Muscle layer of colon (tissue), 2 donors: ENCODE results near the gene AQP12A.

Source experiments
- H3K27ac ChIP-seq: one replicate; pipeline ENCODE4 v1.7.0; 2013; ENCODE audit warnings: low read depth, mild to moderate bottlenecking, low read length, moderate library complexity
- H3K27me3 ChIP-seq, 2 donors: one replicate each; pipeline ENCODE4 v1.7.0; 2013; ENCODE audit warnings: low read length in 2 of 2, mild to moderate bottlenecking in 2 of 2; ENCODE audit not compliant: insufficient read depth in 2 of 2, control insufficient read depth in 1 of 2
- H3K36me3 ChIP-seq: one replicate; pipeline ENCODE4 v1.7.0; 2013; ENCODE audit warnings: mild to moderate bottlenecking, low read length; ENCODE audit not compliant: insufficient read depth
- H3K4me1 ChIP-seq: one replicate; pipeline ENCODE4 v1.7.0; 2013; ENCODE audit warnings: mild to moderate bottlenecking, low read length; ENCODE audit not compliant: insufficient read depth
- H3K4me3 ChIP-seq, 2 donors: one replicate each; pipeline ENCODE4 v1.7.0; 2013; ENCODE audit warnings: low read length in 2 of 2, low read depth in 1 of 2, mild to moderate bottlenecking in 1 of 2, moderate library complexity in 1 of 2
- H3K9ac ChIP-seq: one replicate; pipeline ENCODE4 v1.7.0; 2013; ENCODE audit warnings: low read length
- H3K9me3 ChIP-seq: one replicate; pipeline ENCODE4 v1.7.0; 2013; ENCODE audit warnings: mild to moderate bottlenecking, low read length
- donor health status: abdominal sarcoma.
- donor health status: Adenocarcinoma of cecum.

Gene AQP12A

DNA sequence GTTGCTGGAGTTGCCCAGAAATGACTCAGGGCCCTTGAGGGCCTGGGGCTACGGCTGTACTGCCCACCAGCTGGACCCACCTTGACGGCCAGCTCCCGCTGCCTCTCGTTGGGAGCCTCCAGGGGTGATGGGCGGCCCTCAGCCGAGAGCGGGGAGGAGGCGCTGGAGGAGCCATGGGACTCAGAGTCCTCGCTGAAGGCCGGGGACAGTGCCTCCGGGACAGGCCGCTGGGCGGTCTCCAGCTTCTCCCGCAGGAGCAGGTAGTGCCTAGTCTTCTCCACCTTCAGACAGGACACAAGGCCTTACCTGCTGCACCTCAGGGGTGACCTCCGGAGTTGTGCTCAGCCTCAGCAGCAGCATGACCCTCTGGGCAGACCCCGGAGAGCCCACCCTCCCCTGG, 30.7 kb downstream of the AQP12A start:
- H3K27ac ChIP-seq = no peak overlapping the region
- H3K4me3 ChIP-seq = no peak overlapping the region
- H3K9me3 ChIP-seq = no peaks in the 10 kb centered on the region
- H3K27me3 ChIP-seq = no peaks in the 10 kb centered on the region
- no peak overlapping the region for H3K9ac ChIP-seq
- no peaks in the 10 kb centered on the region for H3K4me1 ChIP-seq
- H3K36me3 ChIP-seq = no peaks in the 10 kb centered on the region

DNA sequence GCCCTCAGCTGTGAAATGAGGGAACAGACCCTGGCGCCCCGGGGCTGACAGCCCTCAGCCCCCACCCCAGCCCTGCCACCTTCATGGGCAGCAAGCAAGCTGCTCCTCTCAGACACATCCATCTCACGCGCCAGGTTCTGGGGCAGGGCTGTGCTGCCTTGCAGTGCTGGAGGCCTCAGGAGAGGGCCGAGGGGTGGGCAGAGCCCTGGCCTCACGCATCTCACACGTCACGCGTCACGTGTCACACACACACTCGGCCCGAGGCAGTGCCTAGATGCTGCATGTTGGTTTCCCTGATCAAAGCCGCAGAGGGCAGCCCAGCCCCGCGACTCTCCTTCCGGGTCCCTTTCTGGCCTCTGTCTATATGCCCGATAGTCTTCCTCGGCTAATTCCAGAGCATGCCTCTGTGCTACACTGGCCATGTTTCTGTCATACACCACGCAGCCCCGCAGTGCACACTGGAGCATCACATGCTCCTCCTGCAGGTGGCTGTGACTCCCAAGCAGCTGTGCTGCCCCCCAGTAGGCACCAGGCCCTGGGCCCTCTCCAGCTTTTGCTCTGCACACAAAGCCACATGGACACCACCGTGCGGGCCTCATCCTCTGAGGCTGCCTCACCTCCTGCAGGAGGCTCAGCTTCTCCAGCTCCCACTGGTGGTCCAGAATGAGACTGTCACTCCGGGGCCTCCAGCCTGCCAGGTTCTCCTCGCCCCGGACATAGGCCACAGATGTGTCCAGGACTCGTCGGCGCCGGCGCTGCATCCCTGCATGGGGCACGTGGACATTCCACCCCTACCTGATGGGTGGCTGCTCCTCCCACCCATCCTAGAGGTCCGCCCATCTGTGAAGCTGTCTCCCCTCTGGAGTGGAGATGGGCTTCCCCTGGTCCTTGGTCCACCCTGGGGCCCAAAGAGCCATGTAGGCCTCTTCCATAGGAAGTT, 31.4 kb downstream of the AQP12A start:
- H3K36me3 ChIP-seq = no peaks in the 10 kb centered on the region

DNA sequence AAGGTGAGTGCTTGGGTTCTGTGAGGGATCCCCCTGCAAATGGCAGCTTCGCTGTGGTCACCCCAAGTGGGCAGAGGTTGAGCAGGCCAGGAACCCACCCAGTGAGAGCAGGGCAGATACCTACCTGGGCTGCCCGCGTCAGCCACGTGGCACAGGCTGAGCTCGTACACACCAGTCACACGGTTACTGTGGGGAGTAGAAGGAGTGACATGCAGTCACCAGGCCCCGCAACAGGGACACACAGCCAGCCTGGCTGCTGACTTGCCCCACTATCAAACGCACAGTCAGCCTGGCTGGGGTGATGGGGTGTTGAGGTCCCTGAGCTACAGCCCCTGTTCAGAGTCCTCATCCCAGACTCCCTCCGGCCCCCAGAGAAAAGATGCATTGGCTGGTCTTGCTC, 32.2 kb downstream of the AQP12A start:
- H3K27ac ChIP-seq = no peak overlapping the region
- no peak overlapping the region for H3K4me3 ChIP-seq
- H3K9ac ChIP-seq = no peak overlapping the region
- no peaks in the 10 kb centered on the region for H3K9me3 ChIP-seq
- H3K4me1 ChIP-seq = no peaks in the 10 kb centered on the region
- H3K27me3 ChIP-seq = no peaks in the 10 kb centered on the region
- H3K36me3 ChIP-seq = no peaks in the 10 kb centered on the region

More for the DNA sequence above, 31.4 kb downstream of the AQP12A start:
- Histone ChIP-seq H3K27ac (no peak overlapping the region), H3K9me3 (no peaks in the 10 kb centered on the region), H3K4me1 (no peaks in the 10 kb centered on the region), H3K27me3 (no peaks in the 10 kb centered on the region), H3K9ac (no peak overlapping the region), H3K4me3 (no peak overlapping the region)

DNA sequence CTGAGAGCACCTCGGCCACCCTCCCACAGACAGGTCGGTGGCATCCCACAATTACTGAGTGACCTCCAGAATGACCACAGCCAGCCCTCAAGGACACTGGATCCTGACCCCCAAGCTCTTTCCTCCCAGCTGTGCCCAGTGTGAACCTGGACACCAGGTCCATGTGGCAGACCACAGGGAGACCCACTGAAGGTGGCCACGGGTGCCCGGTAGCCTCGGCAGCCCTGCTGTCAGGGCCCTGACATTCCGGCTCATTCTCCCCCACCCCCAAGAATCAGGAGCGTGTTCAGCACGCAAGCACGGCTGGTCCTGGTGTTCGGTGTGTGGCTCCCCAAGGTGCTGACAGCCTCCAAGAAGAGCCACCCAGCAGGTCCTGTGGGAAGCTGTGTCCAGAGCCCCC, 32.8 kb downstream of the AQP12A start:
- Histone ChIP-seq H3K4me1 (no peaks in the 10 kb centered on the region), H3K36me3 (no peaks in the 10 kb centered on the region), H3K9me3 (no peaks in the 10 kb centered on the region), H3K4me3 (no peak overlapping the region), H3K27me3 (no peaks in the 10 kb centered on the region), H3K9ac (no peak overlapping the region), H3K27ac (no peak overlapping the region)

DNA sequence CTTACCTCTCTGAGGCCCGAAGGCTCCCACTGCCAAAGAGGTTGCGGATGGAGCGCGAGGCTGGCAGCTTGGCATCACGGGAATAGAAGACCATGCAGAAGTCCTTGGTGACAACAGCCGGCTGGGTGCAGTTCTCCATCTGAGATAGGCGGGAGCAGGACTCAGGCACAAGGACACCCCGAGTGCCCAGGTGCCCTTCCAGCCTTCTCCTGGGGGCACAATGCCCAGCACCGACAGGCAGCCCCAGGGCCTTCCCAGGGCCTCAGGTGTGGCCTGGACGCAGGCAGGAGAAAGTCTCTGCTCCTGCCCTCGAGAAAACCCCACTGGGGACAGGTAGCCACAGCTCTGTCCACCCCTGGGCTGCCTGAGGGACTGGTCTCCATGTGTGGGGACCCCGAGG, 33.6 kb downstream of the AQP12A start:
- H3K4me3 ChIP-seq = no peak overlapping the region
- no peak overlapping the region for H3K9ac ChIP-seq
- no peaks in the 10 kb centered on the region for H3K4me1 ChIP-seq
- no peak overlapping the region for H3K27ac ChIP-seq
- no peaks in the 10 kb centered on the region for H3K36me3 ChIP-seq
- no peaks in the 10 kb centered on the region for H3K9me3 ChIP-seq
- peaks cover 0 to 2% of the 10 kb centered on the region in 2 donors for H3K27me3 ChIP-seq

DNA sequence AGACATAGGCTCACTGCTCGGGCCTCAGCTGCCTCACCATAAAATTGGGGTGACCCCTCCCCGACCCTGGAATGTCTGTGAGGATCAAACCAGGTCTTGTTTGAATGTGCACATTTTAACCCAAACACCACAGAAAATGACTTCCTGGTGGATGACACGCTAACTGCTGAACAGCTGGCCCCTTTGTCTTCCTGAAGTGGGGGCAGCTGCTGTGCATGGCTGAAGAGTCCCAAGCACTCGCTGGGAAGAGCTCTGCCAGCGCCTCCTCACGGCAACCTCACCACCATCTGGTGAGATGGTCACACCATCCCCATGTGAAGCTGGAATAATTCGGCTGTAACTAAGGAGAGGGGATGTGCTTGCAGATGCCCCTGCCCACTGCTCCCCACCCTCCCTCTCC, 34.0 kb downstream of the AQP12A start:
- H3K36me3 ChIP-seq = no peaks in the 10 kb centered on the region

DNA sequence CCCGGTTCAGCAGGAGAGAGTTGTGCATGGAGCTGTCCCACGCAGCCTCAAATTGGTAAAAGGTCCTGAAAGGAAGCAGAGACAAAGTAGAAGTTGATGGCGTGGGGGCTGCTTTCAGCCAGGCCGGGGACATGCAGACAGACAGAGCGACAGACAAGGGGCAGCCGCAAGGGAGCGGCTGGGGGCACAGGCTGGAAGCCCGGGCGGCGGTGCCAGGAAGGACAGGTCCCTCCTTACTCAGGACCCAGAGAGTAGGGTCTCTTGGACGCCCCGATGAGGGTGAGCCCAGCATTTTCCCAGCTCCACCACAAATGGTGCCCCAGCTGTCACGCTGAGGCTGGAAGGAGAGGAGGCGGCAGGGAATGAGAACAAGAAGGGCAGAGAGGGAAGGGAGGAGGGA, 35.2 kb downstream of the AQP12A start:
- Histone ChIP-seq H3K9me3 (no peaks in the 10 kb centered on the region), H3K36me3 (no peaks in the 10 kb centered on the region), H3K27me3 (peaks cover 0 to 4% of the 10 kb centered on the region in 2 donors), H3K9ac (no peak overlapping the region), H3K27ac (no peak overlapping the region), H3K4me1 (no peaks in the 10 kb centered on the region), H3K4me3 (no peak overlapping the region)

More for the DNA sequence above, 34.0 kb downstream of the AQP12A start:
- peaks cover 0 to 4% of the 10 kb centered on the region in 2 donors for H3K27me3 ChIP-seq
- H3K4me1 ChIP-seq = no peaks in the 10 kb centered on the region
- H3K27ac ChIP-seq = no peak overlapping the region
- no peaks in the 10 kb centered on the region for H3K9me3 ChIP-seq
- H3K9ac ChIP-seq = no peak overlapping the region
- no peak overlapping the region for H3K4me3 ChIP-seq

DNA sequence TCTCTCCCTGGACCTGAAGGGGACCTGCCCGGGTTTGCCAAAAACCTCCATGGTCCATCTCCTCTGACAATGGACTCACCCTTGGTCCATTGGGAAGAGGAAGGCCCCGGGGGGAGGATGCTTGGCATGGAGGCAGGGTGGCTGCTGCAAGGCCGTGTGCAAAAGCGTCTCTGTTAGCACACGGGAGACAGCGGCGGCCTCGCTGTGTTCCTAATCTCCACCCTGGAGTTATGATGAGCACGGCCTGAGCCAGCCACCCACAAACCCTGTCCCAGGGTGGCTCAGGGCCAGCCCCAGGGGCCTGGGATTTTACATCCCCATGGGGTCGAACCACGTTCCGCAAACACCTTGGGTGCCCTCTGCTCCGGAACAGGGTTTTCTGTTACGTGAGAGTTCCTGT, 35.8 kb downstream of the AQP12A start:
- Histone ChIP-seq H3K36me3 (no peaks in the 10 kb centered on the region), H3K9me3 (no peaks in the 10 kb centered on the region), H3K27me3 (peaks cover 0 to 4% of the 10 kb centered on the region in 2 donors), H3K4me3 (no peak overlapping the region), H3K4me1 (no peaks in the 10 kb centered on the region), H3K9ac (no peak overlapping the region), H3K27ac (no peak overlapping the region)

DNA sequence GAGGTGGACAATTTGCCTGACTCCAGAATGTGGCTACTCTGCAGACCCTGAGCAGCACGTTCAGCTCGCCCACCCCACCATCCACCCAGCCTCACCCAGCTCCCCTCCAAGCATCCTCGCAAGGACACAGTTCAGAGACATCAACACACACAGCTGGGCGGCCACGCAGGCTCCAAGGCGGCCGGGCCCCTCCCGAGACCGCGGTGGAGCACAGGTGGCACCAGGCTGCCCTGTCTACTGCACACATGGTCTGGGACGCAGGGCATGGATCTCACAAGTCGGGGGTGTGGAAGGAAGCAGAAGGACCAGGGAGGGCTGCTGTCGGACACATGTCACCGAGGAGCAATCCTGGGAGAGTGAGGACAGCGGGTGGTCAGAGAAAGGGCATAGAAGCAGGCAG, 36.2 kb downstream of the AQP12A start:
- no peak overlapping the region for H3K4me3 ChIP-seq
- H3K27me3 ChIP-seq = peaks cover 0 to 4% of the 10 kb centered on the region in 2 donors
- H3K9ac ChIP-seq = no peak overlapping the region
- H3K36me3 ChIP-seq = no peaks in the 10 kb centered on the region
- H3K27ac ChIP-seq = no peak overlapping the region
- no peaks in the 10 kb centered on the region for H3K4me1 ChIP-seq
- no peaks in the 10 kb centered on the region for H3K9me3 ChIP-seq

DNA sequence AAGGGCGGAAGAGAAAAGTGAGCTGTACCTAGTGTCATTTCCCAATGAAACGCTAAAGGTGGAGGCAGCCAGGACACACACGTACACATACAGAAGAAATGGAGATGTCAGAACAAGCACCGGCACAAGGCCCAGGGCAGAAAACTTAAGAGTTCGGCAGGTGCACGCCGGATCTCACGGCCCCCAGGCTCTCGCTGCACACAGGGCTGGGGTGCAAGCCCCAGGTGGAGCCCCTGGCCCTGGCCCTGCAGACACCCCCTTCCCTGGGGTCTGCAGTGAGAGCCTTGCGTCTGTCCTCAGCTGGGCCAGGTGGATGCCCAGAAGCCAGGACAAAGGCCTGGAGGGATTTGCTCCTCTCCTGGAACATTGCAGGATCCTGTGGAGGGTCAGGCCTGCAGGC, 36.7 kb downstream of the AQP12A start:
- Histone ChIP-seq H3K27ac (no peak overlapping the region), H3K9me3 (no peaks in the 10 kb centered on the region), H3K9ac (no peak overlapping the region)

DNA sequence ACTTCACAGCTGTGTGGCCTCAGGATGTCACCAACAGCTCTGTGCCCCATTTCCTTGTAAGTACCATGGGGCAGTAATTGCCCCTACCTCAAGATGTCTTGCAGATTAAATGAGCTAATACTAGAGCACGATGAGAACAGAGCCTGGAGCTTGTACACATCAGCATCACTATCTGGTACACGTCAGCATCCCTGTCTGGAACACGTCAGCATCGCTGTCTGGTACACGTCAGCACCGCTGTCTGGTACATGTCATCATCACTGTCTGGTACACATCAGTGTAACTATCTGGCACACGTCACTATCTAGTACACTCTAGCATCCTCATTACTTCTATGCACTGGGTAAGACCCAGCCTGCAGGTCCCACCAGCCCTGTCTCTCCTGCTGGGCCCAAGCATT, 37.2 kb downstream of the AQP12A start:
- no peaks in the 10 kb centered on the region for H3K9me3 ChIP-seq
- H3K9ac ChIP-seq = no peak overlapping the region
- H3K27me3 ChIP-seq = peaks cover 0 to 4% of the 10 kb centered on the region in 2 donors
- H3K4me1 ChIP-seq = no peaks in the 10 kb centered on the region
- H3K27ac ChIP-seq = no peak overlapping the region
- no peaks in the 10 kb centered on the region for H3K36me3 ChIP-seq
- no peak overlapping the region for H3K4me3 ChIP-seq

More for the DNA sequence above, 36.7 kb downstream of the AQP12A start:
- no peaks in the 10 kb centered on the region for H3K36me3 ChIP-seq
- H3K4me3 ChIP-seq = no peak overlapping the region
- no peaks in the 10 kb centered on the region for H3K4me1 ChIP-seq
- H3K27me3 ChIP-seq = peaks cover 0 to 4% of the 10 kb centered on the region in 2 donors
